ENCODE measurements around the gene SPRING1.

SPRING1 gene

GRCh38 chr12:116739381-116739887 lies 1.6 kb upstream of the SPRING1 start:
- DNase-seq (ENCODE audit: low read depth in 2 of 2), result no peak

- peak in 1 of 2 donors; percentile 4 for DNase-seq (ENCODE audit: low read depth in 2 of 2)
Measured at GRCh38 chr12:116736962-116737773, 701 bp downstream of the SPRING1 start.

- no peak for DNase-seq (ENCODE audit: low read depth in 2 of 2)
Measured at GRCh38 chr12:116735951-116736599, 1.8 kb downstream of the SPRING1 start.

- DNase-seq (ENCODE audit: low read depth in 2 of 2), result no peak
Measured at GRCh38 chr12:116735084-116735483, 2.8 kb downstream of the SPRING1 start.

- DNase-seq (ENCODE audit: low read depth in 2 of 2), result no peak
Measured at GRCh38 chr12:116734156-116734768, 3.6 kb downstream of the SPRING1 start.

GRCh38 chr12:116731801-116732200 lies 6.1 kb downstream of the SPRING1 start:
- DNase-seq (ENCODE audit: low read depth in 2 of 2), result no peak

- no peak for DNase-seq (ENCODE audit: low read depth in 2 of 2)
Measured at GRCh38 chr12:116727891-116728290, 10.0 kb downstream of the SPRING1 start.

- no peak for DNase-seq (ENCODE audit: low read depth in 2 of 2)
Measured at GRCh38 chr12:116727261-116727660, 10.6 kb downstream of the SPRING1 start.

GRCh38 chr12:116726694-116727093 lies 11.2 kb downstream of the SPRING1 start:
- no peak for DNase-seq (ENCODE audit: low read depth in 2 of 2)

GRCh38 chr12:116722245-116722644 lies 15.6 kb downstream of the SPRING1 start:
- DNase-seq (ENCODE audit: low read depth in 2 of 2), result no peak

- no peak for DNase-seq (ENCODE audit: low read depth in 2 of 2)
Measured at GRCh38 chr12:116719731-116720528, 17.9 kb downstream of the SPRING1 start.

GRCh38 chr12:116718655-116719454 lies 19.0 kb downstream of the SPRING1 start:
- no peak for DNase-seq (ENCODE audit: low read depth in 2 of 2)

GRCh38 chr12:116717466-116718437 lies 20.1 kb downstream of the SPRING1 start:
- DNase-seq (ENCODE audit: low read depth in 2 of 2), result no peak

GRCh38 chr12:116714175-116714574 lies 23.7 kb downstream of the SPRING1 start:
- DNase-seq (ENCODE audit: low read depth in 2 of 2), result no peak

GRCh38 chr12:116713527-116713926 lies 24.3 kb downstream of the SPRING1 start:
- DNase-seq (ENCODE audit: low read depth in 2 of 2), result no peak

GRCh38 chr12:116712458-116713303 lies 25.2 kb downstream of the SPRING1 start:
- DNase-seq (ENCODE audit: low read depth in 2 of 2), result no peak

- no peak for DNase-seq (ENCODE audit: low read depth in 2 of 2)
Measured at GRCh38 chr12:116710370-116711150, 27.3 kb downstream of the SPRING1 start.

GRCh38 chr12:116709768-116710167 lies 28.1 kb downstream of the SPRING1 start:
- DNase-seq (ENCODE audit: low read depth in 2 of 2), result no peak
